AML-193 (cell line): ENCODE results near the gene MTOR.

ENCODE experiments used
- DNase-seq, 2 experiments: peaks; one replicate each; lab custom pipeline; 2025; lab: John Stamatoyannopoulos, UW

MTOR gene

DNA sequence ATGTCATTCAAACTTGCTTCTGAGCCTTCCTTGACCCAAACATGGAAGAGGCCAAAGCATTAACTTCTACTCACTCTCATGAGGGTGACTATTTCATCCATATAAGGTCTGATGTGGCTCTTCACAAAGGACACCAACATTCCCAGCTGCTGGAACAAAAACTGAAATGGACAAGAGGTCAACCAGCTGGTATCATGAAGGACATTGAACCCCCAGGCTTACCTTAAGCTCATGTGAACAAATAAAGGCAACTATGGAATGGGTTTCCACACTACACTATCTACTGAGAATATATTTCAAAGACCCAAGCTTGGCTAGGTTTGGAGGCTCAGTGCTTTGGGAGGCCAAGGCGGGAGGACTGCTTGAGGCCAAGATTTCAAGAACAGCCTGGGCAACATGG lies 46.3 kb downstream of the MTOR start:
- DNase-seq = no peak

DNA sequence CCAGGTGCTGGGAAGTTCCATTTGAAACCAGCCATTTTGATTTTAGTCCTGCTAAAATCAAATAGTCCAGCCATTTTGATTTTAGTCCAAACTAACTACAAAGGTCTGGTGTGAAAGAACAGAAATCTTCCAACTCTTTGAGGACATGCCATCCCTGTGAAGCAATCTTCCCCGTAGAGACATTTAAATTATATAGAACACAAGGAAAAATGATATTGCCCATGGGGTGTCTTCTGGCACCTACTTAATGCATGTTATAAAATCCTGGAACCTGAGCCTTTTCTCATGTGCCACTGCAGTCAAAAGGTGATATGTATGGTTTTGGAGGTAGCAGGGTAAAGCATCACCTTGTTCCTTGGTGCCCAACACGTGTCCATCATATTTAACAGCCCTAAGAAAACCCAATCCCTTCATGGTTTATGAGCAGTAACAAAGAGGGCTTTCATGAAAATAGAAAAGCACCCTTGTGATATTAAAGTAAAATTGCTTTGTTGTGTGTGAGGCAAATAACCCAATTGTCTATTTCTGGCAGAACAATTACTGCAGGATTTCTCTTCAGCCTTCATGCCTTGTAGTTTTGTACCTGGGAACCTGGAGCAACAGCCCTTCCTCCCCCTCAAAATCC lies 46.9 kb downstream of the MTOR start:
- DNase-seq = no peak

DNA sequence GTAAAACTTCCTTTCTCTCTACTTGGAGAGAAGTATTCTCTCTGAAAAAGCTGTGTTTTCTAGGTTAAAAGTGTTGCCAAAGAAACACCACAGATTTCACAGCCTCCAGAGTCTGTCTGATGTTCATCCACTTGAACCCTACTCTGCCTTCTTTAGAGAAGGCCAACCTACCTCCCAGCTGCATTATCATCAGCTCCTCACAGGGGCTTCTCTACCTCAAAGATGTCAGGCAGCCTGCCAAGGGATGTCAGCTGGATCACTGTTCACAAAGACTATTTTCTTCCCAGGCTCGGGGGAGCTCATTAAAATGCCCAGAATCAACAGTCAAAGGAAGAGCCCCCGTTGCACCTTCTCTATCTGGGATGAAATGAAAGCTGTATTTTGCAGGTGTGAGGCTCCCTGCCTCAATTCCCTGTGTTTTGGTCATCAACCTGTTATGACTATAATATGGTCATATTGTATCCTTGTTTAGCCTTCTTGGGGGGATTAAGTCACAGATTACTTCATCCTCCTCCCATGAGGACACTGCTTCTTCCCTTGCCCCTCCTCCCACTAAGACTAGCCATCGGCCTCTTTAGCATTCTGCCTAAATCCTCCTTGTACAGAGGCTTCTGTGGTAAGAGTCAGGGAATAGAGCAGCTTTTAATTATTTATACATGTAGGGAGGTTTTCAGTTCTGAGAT lies 47.5 kb downstream of the MTOR start:
- DNase-seq = no peak

DNA sequence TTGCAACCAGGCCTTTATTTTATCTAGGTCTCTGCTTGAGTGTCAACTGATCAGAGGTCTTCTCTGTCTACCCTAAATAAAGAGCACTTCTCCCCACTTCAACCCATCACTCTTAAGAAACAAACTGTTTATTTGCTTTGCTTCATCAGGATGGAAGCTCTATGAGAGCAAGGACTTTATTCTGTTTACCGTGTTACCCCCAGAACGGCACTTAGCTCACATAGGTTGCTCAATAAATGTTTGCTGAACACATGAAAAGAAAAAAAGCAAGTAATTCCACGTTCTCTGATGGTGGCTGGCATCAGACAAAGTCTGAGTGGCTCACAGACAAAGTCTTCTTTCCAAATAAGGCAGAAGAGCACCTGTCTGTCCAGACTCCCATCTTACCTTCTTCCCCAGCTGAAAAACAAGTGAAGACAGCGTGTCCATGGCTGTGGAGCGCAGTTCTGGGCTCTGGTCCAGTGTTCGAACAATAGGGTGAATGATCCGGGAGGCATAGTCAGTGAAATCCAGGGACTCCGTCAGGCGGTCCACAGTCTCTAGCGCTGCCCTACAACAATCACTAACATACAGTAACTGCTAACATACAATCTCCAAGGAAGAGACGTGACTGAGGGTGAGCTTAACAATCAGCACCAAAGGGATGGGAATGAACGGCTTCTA lies 50.3 kb downstream of the MTOR start:
- DNase-seq = no peak

DNA sequence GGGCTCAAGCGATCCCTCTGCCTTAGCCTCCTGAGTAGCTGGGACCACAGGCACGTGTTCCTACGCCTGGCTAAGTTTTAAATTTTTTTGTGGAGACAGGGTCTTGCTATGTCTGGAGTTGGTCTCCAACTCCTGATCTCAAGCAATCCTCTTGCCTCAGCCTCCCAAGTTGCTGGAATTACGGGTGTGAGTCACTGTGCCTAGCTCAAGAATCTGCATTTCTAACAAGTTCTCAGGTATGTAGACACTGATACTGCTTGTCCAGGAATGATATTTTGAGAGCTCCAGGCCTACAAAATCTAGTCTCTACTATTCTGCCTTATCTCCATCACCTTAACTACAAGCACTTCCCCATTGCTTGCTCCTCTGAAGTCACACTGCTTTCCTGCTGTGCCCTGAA lies 50.9 kb downstream of the MTOR start:
- DNase-seq = no peak

DNA sequence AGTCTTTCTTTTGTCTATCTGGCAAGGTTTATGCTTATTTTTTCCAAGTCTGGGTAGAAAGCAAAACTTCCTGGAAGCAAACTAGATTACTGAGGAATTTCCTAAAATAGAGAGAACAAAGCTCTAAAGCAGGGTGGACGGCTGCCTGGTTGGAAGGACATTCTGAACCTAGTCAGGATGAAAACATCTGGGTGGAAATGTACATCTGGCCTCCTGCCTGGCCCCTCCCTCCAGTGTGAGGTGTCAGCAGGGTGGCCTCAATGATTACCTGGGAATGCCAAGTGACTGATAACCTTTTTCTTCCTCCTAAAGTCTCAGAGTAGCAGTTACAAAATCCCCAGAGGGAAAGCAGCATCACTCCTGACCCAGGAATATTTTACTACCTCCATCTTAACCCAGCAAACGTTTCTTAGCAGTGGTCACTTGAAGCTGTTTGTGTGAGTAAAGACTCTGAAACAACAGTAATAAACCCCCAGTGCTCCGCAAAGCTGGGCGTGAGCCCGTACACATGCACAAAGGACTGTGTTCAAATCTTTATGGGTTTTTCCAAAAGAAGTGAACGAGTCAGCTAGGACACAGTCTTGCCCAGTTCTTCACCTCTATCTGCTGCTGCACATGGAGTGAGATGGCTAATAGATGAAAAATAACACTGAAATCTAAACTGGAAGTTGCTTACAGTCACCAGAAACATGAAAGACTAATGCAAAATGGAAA lies 54.3 kb downstream of the MTOR start:
- DNase-seq = no peak

DNA sequence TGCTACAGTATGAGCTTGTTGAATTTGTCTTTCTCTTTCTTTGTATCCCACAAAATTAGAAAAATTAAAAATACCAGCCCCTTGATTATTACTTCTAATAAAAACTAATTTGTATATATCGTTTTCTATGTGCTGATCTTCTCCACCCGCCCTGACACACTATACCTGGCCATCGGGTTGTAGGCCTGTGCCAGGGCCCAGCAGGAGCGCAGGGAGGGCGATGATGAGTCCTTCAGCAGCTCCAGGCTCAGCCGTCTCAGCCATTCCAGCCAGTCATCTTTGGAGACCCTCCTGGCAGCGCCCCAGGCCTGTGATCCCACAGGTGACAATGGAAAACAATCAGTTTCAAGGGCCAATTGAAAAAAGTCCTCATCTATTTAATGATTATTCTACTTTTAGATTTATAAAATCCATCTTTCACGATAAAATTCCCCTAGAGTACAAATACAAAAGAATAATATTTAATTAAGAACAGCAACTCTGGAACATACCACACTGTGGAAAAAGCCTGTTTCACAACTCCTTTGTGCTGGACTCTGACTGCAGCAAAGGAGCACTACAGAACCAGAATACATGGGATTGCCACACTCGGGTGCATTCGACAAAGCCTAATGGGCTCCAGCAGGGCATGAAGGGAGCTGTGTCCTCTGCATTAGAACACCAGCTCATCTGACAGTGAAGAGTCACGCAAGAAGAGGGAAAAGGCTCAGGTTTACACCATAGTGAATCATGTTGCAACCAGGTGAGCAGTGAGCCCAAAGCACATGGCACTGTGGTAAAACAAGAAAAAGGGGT lies 57.8 kb downstream of the MTOR start:
- DNase-seq = no peak

DNA sequence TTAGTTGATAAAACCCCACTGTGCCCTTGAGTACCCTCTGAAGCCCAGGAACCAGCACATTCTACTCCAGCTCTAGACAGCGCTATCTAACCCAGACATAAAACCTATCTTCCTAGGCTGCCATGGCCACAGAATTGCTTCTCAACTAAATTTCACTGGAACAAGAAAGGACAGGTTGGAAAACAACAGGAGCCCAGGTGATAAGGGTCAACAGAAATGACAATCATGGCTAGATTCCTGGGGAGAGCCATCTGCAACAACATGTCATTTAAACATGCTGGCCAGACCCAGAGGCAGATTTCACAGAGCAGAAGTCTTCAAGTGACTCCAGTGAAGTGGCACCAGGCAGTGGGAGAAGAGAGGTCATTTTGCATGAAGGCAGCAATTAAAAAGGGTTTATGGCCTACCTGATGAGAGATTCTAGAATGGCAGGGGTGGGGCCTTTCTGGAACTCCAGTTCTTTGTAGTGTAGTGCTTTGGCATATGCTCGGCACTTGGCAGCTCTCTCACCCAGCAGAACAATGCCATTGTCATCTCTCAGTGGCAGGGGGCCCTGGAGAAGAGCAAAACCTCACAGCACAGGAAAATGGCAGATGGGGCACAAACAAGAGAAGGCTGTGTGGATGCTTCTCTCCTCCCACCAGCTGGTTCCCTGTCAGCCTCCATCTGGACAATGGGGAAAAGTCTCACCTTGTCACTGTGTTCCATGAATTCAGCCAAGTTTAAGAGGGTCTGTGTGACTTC lies 63.3 kb downstream of the MTOR start:
- no peak for DNase-seq

DNA sequence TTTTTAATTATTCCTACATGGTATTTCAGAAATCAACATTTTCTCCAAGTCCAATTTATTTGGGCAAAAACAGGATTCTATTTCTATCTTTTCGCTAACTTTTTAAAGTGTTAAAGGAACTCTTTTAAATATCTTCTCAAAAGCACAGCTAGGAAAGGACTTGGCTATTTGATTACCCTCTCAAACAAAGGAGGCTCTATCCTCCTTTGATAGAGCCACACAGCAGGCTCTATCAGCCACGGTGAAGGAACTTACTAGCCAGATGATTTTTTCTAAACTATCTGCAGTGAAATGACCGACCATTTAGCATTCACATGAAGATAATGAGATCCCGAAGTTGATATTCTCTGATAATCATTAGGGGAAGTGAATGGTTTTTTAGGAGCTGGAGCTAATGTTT lies 64.1 kb downstream of the MTOR start:
- no peak for DNase-seq

DNA sequence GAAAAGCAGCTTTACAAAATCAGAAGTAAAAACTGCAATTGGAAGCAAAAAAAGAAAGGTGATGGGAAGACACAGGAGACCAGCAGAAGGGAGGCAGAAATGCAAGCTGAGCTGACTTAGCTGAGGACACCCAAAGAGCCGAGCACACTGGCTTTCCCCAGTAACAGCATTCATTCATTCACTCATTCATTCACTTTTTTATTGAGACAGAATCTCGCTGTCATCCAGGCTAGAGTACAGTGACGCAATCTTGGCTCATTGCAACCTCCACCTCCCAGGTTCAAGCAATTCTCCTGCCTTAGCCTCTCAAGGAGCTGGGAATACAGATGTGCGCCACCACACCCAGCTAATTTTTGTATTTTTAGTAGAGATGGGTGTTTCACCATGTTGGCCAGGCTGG lies 65.0 kb downstream of the MTOR start:
- no peak for DNase-seq

DNA sequence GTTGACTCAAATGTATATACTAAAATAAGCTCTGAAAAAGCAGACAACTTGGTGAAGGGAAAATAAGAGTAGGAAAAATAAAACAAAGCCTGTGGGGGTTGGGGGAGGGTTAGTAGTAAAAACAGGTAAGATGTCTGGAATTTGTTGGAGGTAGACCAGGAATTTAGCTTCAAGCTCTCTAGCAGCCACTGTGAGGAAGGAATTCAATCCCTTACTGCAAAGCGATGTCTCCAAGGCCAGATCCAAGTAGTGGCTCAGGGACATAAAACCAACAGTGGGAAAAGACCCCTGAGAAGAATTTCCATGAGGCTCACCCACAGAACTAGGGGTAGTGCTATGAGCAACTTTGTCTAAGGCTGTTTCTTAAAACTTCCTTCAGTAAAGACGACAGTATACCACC lies 65.4 kb downstream of the MTOR start:
- DNase-seq = no peak

DNA sequence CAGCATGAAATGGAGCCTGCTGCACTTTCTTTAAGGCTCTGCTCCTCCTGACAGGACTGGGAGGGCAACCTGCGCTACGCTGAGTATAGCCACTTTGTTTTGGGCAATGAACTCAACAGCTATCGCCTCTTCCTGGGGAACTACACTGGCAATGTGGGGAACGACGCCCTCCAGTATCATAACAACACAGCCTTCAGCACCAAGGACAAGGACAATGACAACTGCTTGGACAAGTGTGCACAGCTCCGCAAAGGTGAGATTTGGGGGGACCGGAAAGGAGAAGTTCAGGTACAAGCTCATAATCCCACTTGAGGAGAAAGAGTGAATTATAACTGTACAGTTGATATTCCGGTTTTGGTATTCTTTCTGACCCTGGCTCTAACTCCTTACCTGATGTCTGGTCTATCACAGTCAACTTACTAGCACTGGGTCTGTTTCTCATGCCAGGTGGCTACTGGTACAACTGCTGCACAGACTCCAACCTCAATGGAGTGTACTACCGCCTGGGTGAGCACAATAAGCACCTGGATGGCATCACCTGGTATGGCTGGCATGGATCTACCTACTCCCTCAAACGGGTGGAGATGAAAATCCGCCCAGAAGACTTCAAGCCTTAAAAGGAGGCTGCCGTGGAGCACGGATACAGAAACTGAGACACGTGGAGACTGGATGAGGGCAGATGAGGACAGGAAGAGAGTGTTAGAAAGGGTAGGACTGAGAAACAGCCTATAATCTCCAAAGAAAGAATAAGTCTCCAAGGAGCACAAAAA lies 67.8 kb downstream of the MTOR start:
- no peak for DNase-seq

DNA sequence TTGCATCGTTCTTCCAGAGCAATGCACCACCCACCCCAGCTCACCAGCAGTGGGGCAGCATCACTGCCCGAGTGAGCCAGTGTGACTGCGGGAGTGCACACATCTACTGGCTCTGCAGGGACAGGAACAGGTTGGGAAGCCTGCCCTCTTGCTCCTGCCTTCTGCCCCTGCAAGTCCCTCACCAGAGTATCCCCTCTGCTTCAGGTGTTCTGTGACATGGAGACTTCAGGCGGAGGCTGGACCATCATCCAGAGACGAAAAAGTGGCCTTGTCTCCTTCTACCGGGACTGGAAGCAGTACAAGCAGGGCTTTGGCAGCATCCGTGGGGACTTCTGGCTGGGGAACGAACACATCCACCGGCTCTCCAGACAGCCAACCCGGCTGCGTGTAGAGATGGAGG lies 69.0 kb downstream of the MTOR start:
- DNase-seq = no peak

DNA sequence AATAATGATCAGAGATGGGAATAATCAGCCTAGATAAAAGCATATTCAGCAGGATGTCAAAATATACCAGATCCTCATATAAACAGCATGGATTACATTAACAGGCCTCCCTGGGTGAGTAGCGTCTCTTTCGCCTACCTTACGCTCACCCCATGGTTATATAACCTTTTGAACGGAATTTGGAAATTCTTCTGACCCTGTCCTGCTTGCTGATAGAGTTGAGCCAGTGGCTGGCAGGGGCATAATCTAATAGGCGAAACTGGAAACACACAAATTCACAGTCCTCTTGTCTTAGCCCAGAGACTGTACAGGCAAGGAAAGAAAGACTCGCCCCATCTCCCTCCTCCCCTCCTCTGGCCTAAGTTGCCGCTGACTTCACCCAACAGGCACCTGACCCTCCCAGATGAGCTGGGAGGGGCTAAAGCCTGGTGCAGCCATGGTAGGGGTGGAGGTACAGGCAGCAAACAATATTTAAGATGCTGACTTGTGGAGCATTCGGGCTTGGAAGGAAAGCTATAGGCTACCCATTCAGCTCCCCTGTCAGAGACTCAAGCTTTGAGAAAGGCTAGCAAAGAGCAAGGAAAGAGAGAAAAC lies 73.4 kb downstream of the MTOR start, which contains the start of gene ANGPTL7:
ANGPTL7 (plus strand) TSS at position 498 of the 594 bp plus-strand sequence. CDS start 225 bp downstream, outside the sequence.
- no peak for DNase-seq

DNA sequence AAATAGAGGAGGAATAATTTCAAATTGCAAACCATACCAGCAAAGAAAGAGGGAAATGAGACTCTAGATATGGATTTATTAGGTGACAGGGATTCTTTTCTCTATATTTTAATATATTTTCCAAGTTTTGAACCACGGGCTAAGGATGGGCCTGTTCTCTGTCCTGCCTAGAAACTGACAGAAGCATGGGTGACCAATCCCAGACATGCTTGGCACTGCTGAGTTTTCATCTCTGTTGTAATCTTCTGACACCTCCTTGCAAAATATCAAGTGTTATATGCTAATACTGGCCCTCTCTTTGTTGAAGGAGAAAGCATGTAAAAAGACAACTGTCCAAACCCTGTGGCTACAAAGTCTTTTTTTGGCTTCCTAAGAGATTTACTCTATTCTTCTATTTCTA lies 74.0 kb downstream of the MTOR start:
- DNase-seq = no peak

DNA sequence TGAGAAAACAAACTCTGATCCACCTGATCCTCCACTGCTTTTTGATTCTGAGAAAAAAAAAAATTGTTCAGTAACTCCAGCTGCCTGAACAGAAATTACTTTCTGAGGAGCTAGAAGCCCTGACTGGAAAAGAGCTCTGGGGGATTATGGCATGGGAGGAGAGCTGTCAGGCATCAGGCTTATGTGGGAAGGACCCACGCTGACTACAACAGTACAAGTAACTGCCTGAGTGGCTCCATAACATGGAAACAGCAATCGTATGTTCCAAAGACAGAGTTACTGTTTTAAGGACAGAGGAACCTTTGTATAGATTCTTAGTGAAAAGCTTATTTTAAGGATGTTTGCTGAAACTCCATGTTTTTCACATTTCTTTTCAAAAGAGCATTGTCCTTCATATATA lies 74.4 kb downstream of the MTOR start:
- no peak for DNase-seq

DNA sequence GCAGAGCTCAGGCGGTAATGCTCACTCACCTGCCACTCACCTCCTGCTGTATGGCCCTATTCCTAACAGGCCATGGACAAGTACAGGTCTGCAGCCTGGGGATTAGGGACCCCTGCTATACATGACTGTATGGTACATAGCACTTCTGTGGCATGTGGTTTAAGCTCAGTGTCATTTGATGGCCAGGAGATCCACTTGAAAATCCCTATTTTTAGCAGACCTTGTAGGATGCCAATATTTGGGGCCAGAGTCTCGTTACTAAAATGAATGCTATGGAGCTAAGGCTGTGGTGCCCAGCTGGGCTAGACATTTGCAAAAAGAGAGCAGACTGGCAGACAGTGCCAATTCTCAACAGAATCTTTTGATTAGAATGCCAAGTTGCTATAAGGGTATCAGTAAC lies 74.9 kb downstream of the MTOR start:
- DNase-seq = no peak

DNA sequence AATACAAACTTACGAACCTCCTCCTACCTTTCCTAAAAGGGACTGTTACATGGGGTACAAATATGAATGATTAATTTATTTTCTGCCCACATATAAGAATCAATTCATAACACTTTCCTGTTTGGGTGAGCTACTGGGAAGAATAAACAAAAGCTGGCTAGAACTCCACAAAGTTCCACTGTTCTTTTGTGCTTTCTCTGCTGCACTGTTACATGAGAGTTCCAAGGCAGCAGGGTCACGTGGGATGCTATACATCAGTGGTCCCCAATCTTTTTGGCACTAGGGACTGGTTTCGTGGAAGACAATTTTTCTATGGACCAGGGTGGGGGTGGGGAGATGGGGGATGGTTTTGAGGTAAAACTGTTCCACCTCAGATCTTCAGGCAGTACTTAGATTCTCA lies 75.4 kb downstream of the MTOR start:
- DNase-seq = no peak

DNA sequence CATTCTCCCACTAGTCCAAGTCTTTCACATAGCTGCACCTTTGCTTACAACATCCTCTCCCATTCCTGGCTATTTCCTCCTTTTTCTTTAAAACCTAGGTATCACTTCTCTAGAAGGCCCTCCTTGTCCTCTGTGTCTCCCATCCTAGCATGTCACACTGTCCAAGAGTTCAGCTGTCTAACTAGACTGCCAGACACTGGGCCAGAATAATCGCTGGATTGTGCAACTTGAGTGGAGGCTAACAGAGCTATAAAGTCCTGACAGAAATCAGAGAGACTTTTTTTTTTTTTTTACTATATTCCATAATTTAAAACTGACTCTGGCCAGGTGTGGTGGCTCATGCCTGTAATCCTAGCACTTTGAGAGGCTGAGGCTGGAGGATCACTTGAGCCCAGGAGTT lies 77.4 kb downstream of the MTOR start:
- DNase-seq = no peak

DNA sequence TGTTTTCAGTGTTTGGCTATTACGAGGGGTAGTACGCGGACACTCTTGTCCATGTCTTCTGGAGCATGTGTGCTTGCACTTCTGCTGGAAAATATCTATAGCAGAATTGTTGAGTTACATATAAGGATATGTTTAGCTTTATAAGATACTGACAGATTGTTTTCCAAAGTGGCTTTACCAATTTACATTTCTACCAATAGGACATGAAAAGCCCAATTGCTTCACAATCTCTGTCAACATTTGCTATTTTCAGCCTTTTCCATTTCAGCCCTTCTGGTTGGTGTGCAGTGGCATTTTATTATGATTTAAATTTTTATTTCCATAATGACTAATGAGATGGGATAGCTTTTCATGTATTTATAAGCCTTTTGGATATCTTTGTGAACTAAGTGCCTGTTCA lies 79.5 kb downstream of the MTOR start:
- no peak for DNase-seq
